HL-60 (cell line): ENCODE data around the gene PTPRJ.

Experiments used
- GABPA ChIP-seq: IDR thresholded peaks from 2 replicates; pipeline ENCODE4 v1.6.1; 2012; ENCODE audit warnings: low read depth
- POLR2AphosphoS5 ChIP-seq: IDR thresholded peaks from 2 replicates; pipeline ENCODE4 v1.6.1; 2012; ENCODE audit warnings: low read depth
- SPI1 ChIP-seq: IDR thresholded peaks from 2 replicates; pipeline ENCODE4 v1.6.1; 2012; ENCODE audit warnings: low read depth, mild to moderate bottlenecking, borderline replicate concordance
- TF ChIP-seq, protein P1 (sequence below): IDR thresholded peaks from one replicate; pipeline ENCODE4 v1.5.1; 2011; ENCODE audit warnings: low read length, control low read depth, inconsistent platforms; ENCODE audit not compliant: insufficient read depth
- TF ChIP-seq, protein P2 (sequence below): IDR thresholded peaks from 2 replicates; pipeline ENCODE4 v1.6.1; 2012; ENCODE audit warnings: low read depth; ENCODE audit not compliant: insufficient replicate concordance

DNA sequence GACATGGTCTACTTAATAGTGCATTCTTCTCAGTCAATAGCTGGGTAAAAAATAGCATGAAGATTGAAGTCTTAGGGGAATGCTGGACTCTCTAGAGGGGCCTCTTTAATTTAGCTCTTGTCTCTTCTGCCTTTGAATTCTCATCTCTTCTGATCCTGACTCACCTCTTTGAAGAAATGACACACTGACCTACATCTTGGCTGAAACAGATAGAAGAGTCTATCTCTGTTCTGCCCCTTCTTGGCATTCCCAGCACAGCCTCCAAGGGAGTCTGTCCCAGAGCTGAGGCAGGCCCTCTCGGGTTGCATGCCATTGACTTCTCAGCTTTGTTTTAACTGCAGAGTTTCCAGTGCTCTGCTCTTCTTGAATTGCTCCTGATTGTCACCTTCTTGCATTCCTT, 55.7 kb downstream of the PTPRJ start:
- TF ChIP-seq, protein P1, sequence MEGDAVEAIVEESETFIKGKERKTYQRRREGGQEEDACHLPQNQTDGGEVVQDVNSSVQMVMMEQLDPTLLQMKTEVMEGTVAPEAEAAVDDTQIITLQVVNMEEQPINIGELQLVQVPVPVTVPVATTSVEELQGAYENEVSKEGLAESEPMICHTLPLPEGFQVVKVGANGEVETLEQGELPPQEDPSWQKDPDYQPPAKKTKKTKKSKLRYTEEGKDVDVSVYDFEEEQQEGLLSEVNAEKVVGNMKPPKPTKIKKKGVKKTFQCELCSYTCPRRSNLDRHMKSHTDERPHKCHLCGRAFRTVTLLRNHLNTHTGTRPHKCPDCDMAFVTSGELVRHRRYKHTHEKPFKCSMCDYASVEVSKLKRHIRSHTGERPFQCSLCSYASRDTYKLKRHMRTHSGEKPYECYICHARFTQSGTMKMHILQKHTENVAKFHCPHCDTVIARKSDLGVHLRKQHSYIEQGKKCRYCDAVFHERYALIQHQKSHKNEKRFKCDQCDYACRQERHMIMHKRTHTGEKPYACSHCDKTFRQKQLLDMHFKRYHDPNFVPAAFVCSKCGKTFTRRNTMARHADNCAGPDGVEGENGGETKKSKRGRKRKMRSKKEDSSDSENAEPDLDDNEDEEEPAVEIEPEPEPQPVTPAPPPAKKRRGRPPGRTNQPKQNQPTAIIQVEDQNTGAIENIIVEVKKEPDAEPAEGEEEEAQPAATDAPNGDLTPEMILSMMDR = no peak
- TF ChIP-seq POLR2AphosphoS5 (no peak), GABPA (no peak), SPI1 (no peak)
- TF ChIP-seq, protein P2, sequence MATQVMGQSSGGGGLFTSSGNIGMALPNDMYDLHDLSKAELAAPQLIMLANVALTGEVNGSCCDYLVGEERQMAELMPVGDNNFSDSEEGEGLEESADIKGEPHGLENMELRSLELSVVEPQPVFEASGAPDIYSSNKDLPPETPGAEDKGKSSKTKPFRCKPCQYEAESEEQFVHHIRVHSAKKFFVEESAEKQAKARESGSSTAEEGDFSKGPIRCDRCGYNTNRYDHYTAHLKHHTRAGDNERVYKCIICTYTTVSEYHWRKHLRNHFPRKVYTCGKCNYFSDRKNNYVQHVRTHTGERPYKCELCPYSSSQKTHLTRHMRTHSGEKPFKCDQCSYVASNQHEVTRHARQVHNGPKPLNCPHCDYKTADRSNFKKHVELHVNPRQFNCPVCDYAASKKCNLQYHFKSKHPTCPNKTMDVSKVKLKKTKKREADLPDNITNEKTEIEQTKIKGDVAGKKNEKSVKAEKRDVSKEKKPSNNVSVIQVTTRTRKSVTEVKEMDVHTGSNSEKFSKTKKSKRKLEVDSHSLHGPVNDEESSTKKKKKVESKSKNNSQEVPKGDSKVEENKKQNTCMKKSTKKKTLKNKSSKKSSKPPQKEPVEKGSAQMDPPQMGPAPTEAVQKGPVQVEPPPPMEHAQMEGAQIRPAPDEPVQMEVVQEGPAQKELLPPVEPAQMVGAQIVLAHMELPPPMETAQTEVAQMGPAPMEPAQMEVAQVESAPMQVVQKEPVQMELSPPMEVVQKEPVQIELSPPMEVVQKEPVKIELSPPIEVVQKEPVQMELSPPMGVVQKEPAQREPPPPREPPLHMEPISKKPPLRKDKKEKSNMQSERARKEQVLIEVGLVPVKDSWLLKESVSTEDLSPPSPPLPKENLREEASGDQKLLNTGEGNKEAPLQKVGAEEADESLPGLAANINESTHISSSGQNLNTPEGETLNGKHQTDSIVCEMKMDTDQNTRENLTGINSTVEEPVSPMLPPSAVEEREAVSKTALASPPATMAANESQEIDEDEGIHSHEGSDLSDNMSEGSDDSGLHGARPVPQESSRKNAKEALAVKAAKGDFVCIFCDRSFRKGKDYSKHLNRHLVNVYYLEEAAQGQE = no peak
